GM21526 (cell line): ENCODE data around the gene RPS6KC1.
"Not testable (repeated sequence)": the region's sequence is repeated elsewhere in the genome, so short reads cannot be mapped to it uniquely, and the experiment has no call there.

ENCODE experiments used
- ATAC-seq: cut with Tn5 transposase; IDR thresholded peaks from one replicate; pipeline ENCODE4 v1.9.1; 2021; ENCODE audit warnings: moderate library complexity; ENCODE audit not compliant: unreplicated experiment, low FRiP score

The RPS6KC1 gene

DNA sequence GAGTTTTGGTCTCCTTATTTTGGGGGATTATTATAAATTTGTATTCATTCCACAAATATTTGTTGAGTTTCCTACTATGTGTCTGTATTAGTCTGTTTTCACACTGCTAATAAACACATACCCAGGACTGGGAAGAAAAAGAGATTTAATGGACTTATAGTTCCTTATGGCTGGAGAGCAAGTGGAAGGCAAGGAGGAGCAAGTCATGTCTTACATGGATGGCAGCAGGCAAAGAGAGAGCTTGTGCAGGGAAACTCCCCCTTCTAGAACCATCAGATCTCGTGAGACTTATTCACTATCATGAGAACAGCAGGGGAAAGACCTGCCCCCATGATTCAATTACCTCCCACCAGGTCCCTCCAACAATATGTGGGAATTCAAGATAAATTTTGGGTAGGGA lies 267.4 kb downstream of the RPS6KC1 start:
- not testable (repeated sequence) for ATAC-seq

DNA sequence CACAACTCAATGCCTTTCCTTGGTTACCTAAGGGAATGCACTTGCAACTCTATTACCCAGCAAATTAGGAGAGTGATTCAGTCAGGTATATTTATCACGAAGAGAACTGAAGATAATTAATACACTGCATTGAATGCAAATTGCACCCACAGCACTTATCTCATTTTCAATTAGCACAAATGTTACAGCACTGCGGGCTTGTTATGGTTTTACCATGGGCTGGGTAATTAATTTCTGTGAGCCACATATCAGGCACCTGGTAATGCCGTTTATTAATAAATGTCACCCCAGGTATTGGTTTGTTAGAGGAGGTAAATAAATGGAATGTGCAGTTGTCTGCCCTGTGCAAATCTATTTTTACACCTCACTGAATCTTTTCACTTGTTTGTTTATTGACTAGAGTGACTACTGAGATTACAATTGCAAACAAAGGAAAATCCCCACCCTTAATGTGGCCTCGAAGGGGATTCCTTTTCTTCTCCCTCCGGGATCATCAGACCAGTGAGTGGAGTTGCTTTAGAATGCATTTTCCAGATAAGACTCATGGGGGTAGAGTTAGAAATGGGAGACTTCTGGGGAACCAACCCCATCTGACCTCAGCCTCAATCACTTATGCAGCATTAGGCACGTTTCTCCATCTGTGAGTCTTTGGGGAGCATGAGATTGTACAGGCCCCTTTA lies 269.3 kb downstream of the RPS6KC1 start:
- no peak for ATAC-seq
